ENCODE results near the gene THNSL1. TPM values are rescaled to one million over a fixed set of nuclear protein-coding genes. Genes with fewer than 3 reads are reported as not detected.

Gene THNSL1
- polyA plus RNA-seq, 1 donor from 2014 or later = 5.1 TPM

DNA sequence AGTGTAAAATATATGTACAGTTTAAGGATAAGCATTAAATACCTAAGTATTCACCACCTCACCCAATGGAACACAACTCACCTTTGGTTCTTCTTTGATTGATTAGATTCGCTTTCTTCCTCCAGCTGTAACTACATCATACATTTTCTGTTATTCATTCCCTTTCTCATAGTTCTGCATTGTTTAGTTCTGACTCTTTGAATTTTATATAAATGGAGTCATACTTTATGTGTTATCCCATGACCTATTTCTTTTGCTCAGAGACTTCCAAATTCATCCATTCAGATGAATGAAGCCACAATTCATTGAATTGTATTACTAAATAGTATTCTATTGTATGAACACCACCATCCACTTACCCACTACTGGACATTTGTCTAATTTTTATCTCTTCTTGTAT lies 12.3 kb downstream of the THNSL1 start:
- H3K9me3 ChIP-seq (ENCODE audit: low read length) = no peaks in the 10 kb centered on the region
- no peaks in the 10 kb centered on the region for H4K20me1 ChIP-seq (ENCODE audit: insufficient read depth)
- no peaks in the 10 kb centered on the region for H3K9me2 ChIP-seq (ENCODE audit: insufficient read depth, low read length)
- H3K79me2 ChIP-seq (replicated peaks; ENCODE audit: insufficient read depth, low read length) = no peaks in the 10 kb centered on the region
- H3F3A ChIP-seq (ENCODE audit: insufficient read depth, low read length, poor library complexity, severe bottlenecking) = no peaks in the 10 kb centered on the region
- H3K9ac ChIP-seq (ENCODE audit: low read length) = no peak overlapping the region
- H3K4me2 ChIP-seq (ENCODE audit: low read length) = no peak overlapping the region
- no peak overlapping the region for H2AFZ ChIP-seq (ENCODE audit: low read depth, low read length)
- no peaks in the 10 kb centered on the region for H3K36me3 ChIP-seq (ENCODE audit: insufficient read depth, low read length)
- no peak overlapping the region for H3K27ac ChIP-seq (ENCODE audit: low read length)
- TF ChIP-seq EP300 (conservative IDR thresholded peaks at IDR 0.05; ENCODE audit: poor library complexity, severe bottlenecking) (no peak), EZH2 (IDR thresholded peaks at IDR 0.05; ENCODE audit: borderline replicate concordance, insufficient read depth, low read length, poor library complexity, severe bottlenecking) (no peak), POLR2AphosphoS5 (IDR thresholded peaks at IDR 0.05) (no peak), RAD21 (conservative IDR thresholded peaks at IDR 0.05) (no peak)
- H3K4me3 ChIP-seq (ENCODE audit: low read length) = no peak overlapping the region
- H3K27me3 ChIP-seq (ENCODE audit: insufficient read depth, low read depth, low read length) = no peaks in the 10 kb centered on the region

DNA sequence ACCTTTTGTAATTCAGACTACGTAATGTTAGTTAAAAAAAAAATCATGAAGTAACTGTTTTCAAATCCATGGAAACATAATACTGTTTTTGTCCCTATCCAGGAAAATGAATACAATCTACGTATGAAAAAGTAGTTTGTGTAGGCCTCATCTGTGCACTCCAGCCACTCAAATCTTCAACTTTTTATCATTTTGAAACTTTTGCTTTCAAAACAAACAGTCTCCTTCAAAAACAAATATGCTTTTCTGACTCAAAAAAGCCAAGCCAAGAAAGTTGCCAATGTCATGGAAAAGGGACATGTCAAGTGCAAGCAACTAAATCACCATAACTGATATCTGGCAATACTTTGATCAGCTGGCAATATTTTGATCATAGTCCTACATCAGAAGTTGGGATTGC lies 13.1 kb downstream of the THNSL1 start:
- no peaks in the 10 kb centered on the region for H3K9me2 ChIP-seq (ENCODE audit: insufficient read depth, low read length)
- no peaks in the 10 kb centered on the region for H3K9me3 ChIP-seq (ENCODE audit: low read length)
- no peaks in the 10 kb centered on the region for H3K36me3 ChIP-seq (ENCODE audit: insufficient read depth, low read length)
- no peaks in the 10 kb centered on the region for H3F3A ChIP-seq (ENCODE audit: insufficient read depth, low read length, poor library complexity, severe bottlenecking)
- H3K27me3 ChIP-seq (ENCODE audit: insufficient read depth, low read depth, low read length) = no peaks in the 10 kb centered on the region
- no peaks in the 10 kb centered on the region for H4K20me1 ChIP-seq (ENCODE audit: insufficient read depth)
- TF ChIP-seq EZH2 (IDR thresholded peaks at IDR 0.05; ENCODE audit: borderline replicate concordance, insufficient read depth, low read length, poor library complexity, severe bottlenecking) = no peak
- TF ChIP-seq MXI1 (conservative IDR thresholded peaks at IDR 0.05; ENCODE audit: poor library complexity, severe bottlenecking) = no peak
- TF ChIP-seq, protein P1, sequence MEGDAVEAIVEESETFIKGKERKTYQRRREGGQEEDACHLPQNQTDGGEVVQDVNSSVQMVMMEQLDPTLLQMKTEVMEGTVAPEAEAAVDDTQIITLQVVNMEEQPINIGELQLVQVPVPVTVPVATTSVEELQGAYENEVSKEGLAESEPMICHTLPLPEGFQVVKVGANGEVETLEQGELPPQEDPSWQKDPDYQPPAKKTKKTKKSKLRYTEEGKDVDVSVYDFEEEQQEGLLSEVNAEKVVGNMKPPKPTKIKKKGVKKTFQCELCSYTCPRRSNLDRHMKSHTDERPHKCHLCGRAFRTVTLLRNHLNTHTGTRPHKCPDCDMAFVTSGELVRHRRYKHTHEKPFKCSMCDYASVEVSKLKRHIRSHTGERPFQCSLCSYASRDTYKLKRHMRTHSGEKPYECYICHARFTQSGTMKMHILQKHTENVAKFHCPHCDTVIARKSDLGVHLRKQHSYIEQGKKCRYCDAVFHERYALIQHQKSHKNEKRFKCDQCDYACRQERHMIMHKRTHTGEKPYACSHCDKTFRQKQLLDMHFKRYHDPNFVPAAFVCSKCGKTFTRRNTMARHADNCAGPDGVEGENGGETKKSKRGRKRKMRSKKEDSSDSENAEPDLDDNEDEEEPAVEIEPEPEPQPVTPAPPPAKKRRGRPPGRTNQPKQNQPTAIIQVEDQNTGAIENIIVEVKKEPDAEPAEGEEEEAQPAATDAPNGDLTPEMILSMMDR (IDR thresholded peaks at IDR 0.05; ENCODE audit: poor library complexity, severe bottlenecking) = no peak
- no peak for TF ChIP-seq TAF1 (IDR thresholded peaks at IDR 0.05; ENCODE audit: low read depth)
- TF ChIP-seq POLR2AphosphoS5 (IDR thresholded peaks at IDR 0.05) = no peak
- no peak for TF ChIP-seq RAD21 (conservative IDR thresholded peaks at IDR 0.05)
- TF ChIP-seq SMC3 (conservative IDR thresholded peaks at IDR 0.05; ENCODE audit: poor library complexity) = no peak
- no peak for TF ChIP-seq EP300 (conservative IDR thresholded peaks at IDR 0.05; ENCODE audit: poor library complexity, severe bottlenecking)
- TF ChIP-seq, protein P2, sequence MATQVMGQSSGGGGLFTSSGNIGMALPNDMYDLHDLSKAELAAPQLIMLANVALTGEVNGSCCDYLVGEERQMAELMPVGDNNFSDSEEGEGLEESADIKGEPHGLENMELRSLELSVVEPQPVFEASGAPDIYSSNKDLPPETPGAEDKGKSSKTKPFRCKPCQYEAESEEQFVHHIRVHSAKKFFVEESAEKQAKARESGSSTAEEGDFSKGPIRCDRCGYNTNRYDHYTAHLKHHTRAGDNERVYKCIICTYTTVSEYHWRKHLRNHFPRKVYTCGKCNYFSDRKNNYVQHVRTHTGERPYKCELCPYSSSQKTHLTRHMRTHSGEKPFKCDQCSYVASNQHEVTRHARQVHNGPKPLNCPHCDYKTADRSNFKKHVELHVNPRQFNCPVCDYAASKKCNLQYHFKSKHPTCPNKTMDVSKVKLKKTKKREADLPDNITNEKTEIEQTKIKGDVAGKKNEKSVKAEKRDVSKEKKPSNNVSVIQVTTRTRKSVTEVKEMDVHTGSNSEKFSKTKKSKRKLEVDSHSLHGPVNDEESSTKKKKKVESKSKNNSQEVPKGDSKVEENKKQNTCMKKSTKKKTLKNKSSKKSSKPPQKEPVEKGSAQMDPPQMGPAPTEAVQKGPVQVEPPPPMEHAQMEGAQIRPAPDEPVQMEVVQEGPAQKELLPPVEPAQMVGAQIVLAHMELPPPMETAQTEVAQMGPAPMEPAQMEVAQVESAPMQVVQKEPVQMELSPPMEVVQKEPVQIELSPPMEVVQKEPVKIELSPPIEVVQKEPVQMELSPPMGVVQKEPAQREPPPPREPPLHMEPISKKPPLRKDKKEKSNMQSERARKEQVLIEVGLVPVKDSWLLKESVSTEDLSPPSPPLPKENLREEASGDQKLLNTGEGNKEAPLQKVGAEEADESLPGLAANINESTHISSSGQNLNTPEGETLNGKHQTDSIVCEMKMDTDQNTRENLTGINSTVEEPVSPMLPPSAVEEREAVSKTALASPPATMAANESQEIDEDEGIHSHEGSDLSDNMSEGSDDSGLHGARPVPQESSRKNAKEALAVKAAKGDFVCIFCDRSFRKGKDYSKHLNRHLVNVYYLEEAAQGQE (IDR thresholded peaks at IDR 0.05; ENCODE audit: borderline replicate concordance) = no peak
- H3K4me3 ChIP-seq (ENCODE audit: low read length) = no peak overlapping the region
- no peak overlapping the region for H3K27ac ChIP-seq (ENCODE audit: low read length)
- no peak overlapping the region for H3K4me2 ChIP-seq (ENCODE audit: low read length)
- H3K9ac ChIP-seq (ENCODE audit: low read length) = no peak overlapping the region
- no peak overlapping the region for H2AFZ ChIP-seq (ENCODE audit: low read depth, low read length)
- H3K79me2 ChIP-seq (replicated peaks; ENCODE audit: insufficient read depth, low read length) = no peaks in the 10 kb centered on the region
